Uterus (tissue), 2 donors: ENCODE measurements around the gene ZMYND10.

ENCODE experiments used
- CTCF ChIP-seq, 4 experiments: fragments of 200-600 bp in 2 of 4; fragments of 450-650 bp in 2 of 4; sonication (generic) in 2 of 4; IDR thresholded peaks; one replicate each; pipeline ENCODE4 v1.5.1; 2016 to 2019; ENCODE audit warnings: antibody characterized with exemption in 4 of 4, mild to moderate bottlenecking in 2 of 4, moderate library complexity in 1 of 4
- POLR2A ChIP-seq, 2 donors: fragments of 450-650 bp; IDR thresholded peaks; one replicate each; pipeline ENCODE4 v1.6.1; 2016; ENCODE audit warnings: antibody characterized with exemption in 2 of 2, mild to moderate bottlenecking in 1 of 2, moderate library complexity in 1 of 2

DNA sequence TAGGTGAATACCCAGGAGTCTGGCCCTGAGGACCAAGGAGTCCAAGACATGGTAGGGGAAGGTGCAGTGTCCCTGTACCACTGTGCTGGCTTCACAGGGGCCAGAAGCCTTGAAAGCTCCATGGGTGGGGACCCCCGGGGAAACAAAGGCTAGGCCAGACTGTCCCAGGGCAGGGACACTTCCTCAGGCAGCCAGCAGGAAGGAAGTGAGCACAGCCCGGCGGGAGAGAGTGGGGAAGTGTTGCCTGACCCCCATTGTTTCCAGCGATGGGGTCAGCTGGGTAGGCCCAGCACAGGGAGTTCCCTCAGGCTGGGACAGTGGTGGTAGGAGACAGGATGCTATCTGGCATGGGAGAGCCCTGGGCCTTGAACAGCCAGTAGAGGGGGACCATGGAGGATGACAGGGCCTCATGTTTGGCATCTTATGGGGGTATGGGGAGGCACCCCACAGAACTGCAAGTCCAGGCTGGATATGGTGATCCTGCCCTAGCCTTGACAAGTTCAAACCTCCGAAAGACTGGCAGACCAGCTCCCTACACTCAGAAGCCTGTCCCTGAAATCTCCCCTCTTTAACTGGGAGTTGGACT, 21.8 kb downstream of the ZMYND10 start:
- TF ChIP-seq CTCF (IDR thresholded peaks at IDR 0.05) (peak in 1 of 4 experiments; percentile 21), POLR2A (IDR thresholded peaks at IDR 0.05) (no peak)
